K562 (cell line): ENCODE measurements around the gene ZNF692. TPM values are rescaled to one million over a fixed set of nuclear protein-coding genes. Genes with fewer than 3 reads are reported as not detected.

ENCODE experiments used
- ATF7 ChIP-seq: fragments of 450-650 bp; IDR thresholded peaks from 2 replicates; pipeline ENCODE4 v1.7.1; 2014; ENCODE audit warnings: mild to moderate bottlenecking, moderate library complexity
- BRD9 ChIP-seq: fragments of 450-650 bp; IDR thresholded peaks from 2 replicates; pipeline ENCODE4 v1.6.1; 2018; ENCODE audit warnings: low read depth; ENCODE audit not compliant: partially characterized antibody
- CBX5 ChIP-seq: IDR thresholded peaks from 2 replicates; pipeline ENCODE4 v1.6.1; 2014; ENCODE audit warnings: low read depth, borderline replicate concordance
- CCNT2 ChIP-seq: IDR thresholded peaks from 2 replicates; pipeline ENCODE4 v1.6.1; 2011; ENCODE audit warnings: borderline replicate concordance, low read depth, mild to moderate bottlenecking, moderate library complexity, mixed read lengths, low read length; ENCODE audit not compliant: insufficient read length; ENCODE audit errors: extremely low read depth
- CHCHD3 ChIP-seq: fragments of 250-450 bp; sonication (Bioruptor Pico); IDR thresholded peaks from 2 replicates; pipeline ENCODE4 v2.1.2; 2022; ENCODE audit warnings: mild to moderate bottlenecking
- GABPB1 ChIP-seq: sonication (generic); formaldehyde crosslinking; IDR thresholded peaks from 2 replicates; pipeline ENCODE4 v1.8.0; 2022; ENCODE audit warnings: mild to moderate bottlenecking, missing genetic modification reagents
- HIVEP1 ChIP-seq: fragments of 250-450 bp; sonication (Bioruptor Pico); IDR thresholded peaks from 2 replicates; pipeline ENCODE4 v1.4.0; 2020; ENCODE audit warnings: mild to moderate bottlenecking
- HNRNPH1 ChIP-seq: fragments of 200-400 bp; formaldehyde crosslinking; optimal IDR thresholded peaks from 2 replicates; pipeline ENCODE3; 2017; ENCODE audit warnings: low read depth, mild to moderate bottlenecking, low read length, moderate library complexity
- ILF3 ChIP-seq: fragments of 450-650 bp; IDR thresholded peaks from 2 replicates; pipeline ENCODE4 v1.6.1; 2018; ENCODE audit warnings: antibody characterized with exemption, mild to moderate bottlenecking, moderate library complexity, borderline replicate concordance
- KLF16 ChIP-seq: IDR thresholded peaks from 2 replicates; pipeline ENCODE4 v1.6.1; 2016; ENCODE audit warnings: antibody characterized with exemption
- L3MBTL2 ChIP-seq: fragments of 450-650 bp; IDR thresholded peaks from 2 replicates; pipeline ENCODE4 v1.6.1; 2016; ENCODE audit warnings: mild to moderate bottlenecking, moderate library complexity
- MBD2 ChIP-seq: sonication (generic); IDR thresholded peaks from 2 replicates; pipeline ENCODE4 v1.6.1; 2016; ENCODE audit warnings: low read depth, borderline replicate concordance
- MTA2 ChIP-seq: fragments of 450-650 bp; IDR thresholded peaks from 2 replicates; pipeline ENCODE4 v1.6.1; 2016; ENCODE audit warnings: low read depth
- NFE2L1 ChIP-seq: fragments of 450-650 bp; IDR thresholded peaks from 2 replicates; pipeline ENCODE4 v1.6.1; 2016; ENCODE audit warnings: missing genetic modification characterization, low read depth, mild to moderate bottlenecking, missing compliant biosample characterization, moderate library complexity, borderline replicate concordance
- POLR2G ChIP-seq: fragments of 200-400 bp; formaldehyde crosslinking; IDR thresholded peaks from 2 replicates; pipeline ENCODE4 v1.6.1; 2017; ENCODE audit warnings: low read depth, mild to moderate bottlenecking, antibody characterized with exemption, low read length, moderate library complexity
- PTTG1 ChIP-seq: fragments of 450-650 bp; IDR thresholded peaks from 2 replicates; pipeline ENCODE4 v1.6.1; 2016; ENCODE audit warnings: low read depth, mild to moderate bottlenecking, missing genetic modification characterization, missing compliant biosample characterization
- SP1 ChIP-seq: sonication (generic); formaldehyde crosslinking; IDR thresholded peaks from 2 replicates; pipeline ENCODE4 v1.8.1; 2022; ENCODE audit warnings: mild to moderate bottlenecking, missing genetic modification reagents
- TCF7 ChIP-seq: sonication (generic); IDR thresholded peaks from 2 replicates; pipeline ENCODE4 v1.6.1; 2016; ENCODE audit warnings: antibody characterized with exemption, borderline replicate concordance
- TCF7L2 ChIP-seq: fragments of 150-350 bp; IDR thresholded peaks from 2 replicates; pipeline ENCODE4 v1.6.1; 2016; ENCODE audit warnings: low read depth, mild to moderate bottlenecking, low read length, moderate library complexity
- ZMIZ1 ChIP-seq, 2 experiments: fragments of 150-350 bp in 1 of 2; IDR thresholded peaks; 2 replicates each; pipeline ENCODE4 v1.6.1; 2012 to 2016; ENCODE audit warnings: low read depth in 2 of 2, low read length in 2 of 2, mild to moderate bottlenecking in 1 of 2, moderate library complexity in 1 of 2
- ZNF655 ChIP-seq: fragments of 250-450 bp; sonication (Bioruptor Pico); IDR thresholded peaks from 2 replicates; pipeline ENCODE4 v1.5.0; 2021
- ZNF740 ChIP-seq, 3 experiments: fragments of 200-800 bp in 1 of 3; sonication (Bioruptor generic) in 1 of 3; sonication (generic) in 1 of 3; formaldehyde crosslinking in 1 of 3; IDR thresholded peaks; 2 replicates each; pipeline versions ENCODE4 v1.6.1 to v1.8.0; 2016 to 2022; ENCODE audit warnings: mild to moderate bottlenecking in 2 of 3, missing compliant biosample characterization in 2 of 3, missing genetic modification characterization in 2 of 3, missing genetic modification reagents in 1 of 3
- polyA plus RNA-seq, 8 experiments: library from polyadenylated mRNA; depleted of rRNA in 4 of 8; stranded (reverse) in 5 of 8; unstranded in 3 of 8; fragments of >200 nt; fragmentation: Nextera tagmentation in 2 of 8; fragmentation: Illumina TruSeq in 1 of 8; extraction: Ambion mirVana in 2 of 8; extraction: Trizol in 1 of 8; gene quantifications; 2 replicates each; pipeline versions ENCODE4 v1.2.1 to v1.2.3, GENCODE V29; 2011 to 2014; ENCODE audit warnings: inconsistent platforms in 1 of 8, missing spikeins in 1 of 8
- total RNA-seq, 7 experiments: library from RNA; depleted of rRNA in 6 of 7; stranded (reverse); fragments of >200 nt in 6 of 7; fragmentation: Illumina TruSeq in 2 of 7; extraction: Trizol in 2 of 7; gene quantifications; 2 replicates each; pipeline versions ENCODE4 v1.2.1 to v1.2.3, GENCODE V29; 2011 to 2021; ENCODE audit warnings: low replicate concordance in 1 of 7

The ZNF692 gene
- total and polyA plus RNA-seq, 9 of the 15 experiments (the other 6 are each of a cell fraction or from before 2014, with no cell fraction given): 8.4 to 143 (median 55.9) TPM

GRCh38 chr1:248906009-248906752 is 47.3 kb upstream of the ZNF692 start, which contains the start of gene PGBD2 (continued):
- no peak for TF ChIP-seq TCF7L2
- TF ChIP-seq HIVEP1 (CRISPR knock-in tag): no peak
- TF ChIP-seq CHCHD3 (CRISPR knock-in tag): no peak
- no peak for TF ChIP-seq ZNF655 (CRISPR knock-in tag)
- peak; percentile 65 for TF ChIP-seq BRD9
- TF ChIP-seq GABPB1 (CRISPR knock-in tag): peak; percentile 88
- TF ChIP-seq POLR2G: peak; percentile 99
- peak; percentile 91 for TF ChIP-seq SP1
- TF ChIP-seq ATF7: peak; percentile 90
- TF ChIP-seq CBX5: peak; percentile 61; the same call in 1 of the 2 replicates
- TF ChIP-seq KLF16: 0 out of 2 replicates have a peak, but pooled peaks have one; percentile 26
- TF ChIP-seq PTTG1 (tag): no peak
- no peak for TF ChIP-seq NFE2L1
- TF ChIP-seq ZNF740 (CRISPR knock-in tag; IDR thresholded peaks at IDR 0.05): peak; percentile 87
- no peak for TF ChIP-seq ZNF740 (tag; IDR thresholded peaks at IDR 0.05)
- TF ChIP-seq ILF3: no peak
- TF ChIP-seq TCF7: peak; percentile 83
- TF ChIP-seq ZMIZ1 (IDR thresholded peaks at IDR 0.05; ENCODE audit: low read depth in 2 of 2, low read length in 2 of 2): 0 out of 4 replicates have a peak, but pooled peaks of 1 of the 2 experiments have one; percentile 21
- no peak for TF ChIP-seq HNRNPH1
- TF ChIP-seq MBD2: peak; percentile 10
- peak; percentile 94 for TF ChIP-seq L3MBTL2
- TF ChIP-seq MTA2: no peak
- peak; percentile 80 for TF ChIP-seq CCNT2
